ENCODE data around the gene SUSD3. TPM values are rescaled to one million over a fixed set of nuclear protein-coding genes. Genes with fewer than 3 reads are reported as not detected.
"Not testable (repeated sequence)": the region's sequence is repeated elsewhere in the genome, so short reads cannot be mapped to it uniquely, and the experiment has no call there.

Gene SUSD3
- total RNA-seq, 2 experiments from 2014 or later, result 33.9 to 35.6 TPM

DNA sequence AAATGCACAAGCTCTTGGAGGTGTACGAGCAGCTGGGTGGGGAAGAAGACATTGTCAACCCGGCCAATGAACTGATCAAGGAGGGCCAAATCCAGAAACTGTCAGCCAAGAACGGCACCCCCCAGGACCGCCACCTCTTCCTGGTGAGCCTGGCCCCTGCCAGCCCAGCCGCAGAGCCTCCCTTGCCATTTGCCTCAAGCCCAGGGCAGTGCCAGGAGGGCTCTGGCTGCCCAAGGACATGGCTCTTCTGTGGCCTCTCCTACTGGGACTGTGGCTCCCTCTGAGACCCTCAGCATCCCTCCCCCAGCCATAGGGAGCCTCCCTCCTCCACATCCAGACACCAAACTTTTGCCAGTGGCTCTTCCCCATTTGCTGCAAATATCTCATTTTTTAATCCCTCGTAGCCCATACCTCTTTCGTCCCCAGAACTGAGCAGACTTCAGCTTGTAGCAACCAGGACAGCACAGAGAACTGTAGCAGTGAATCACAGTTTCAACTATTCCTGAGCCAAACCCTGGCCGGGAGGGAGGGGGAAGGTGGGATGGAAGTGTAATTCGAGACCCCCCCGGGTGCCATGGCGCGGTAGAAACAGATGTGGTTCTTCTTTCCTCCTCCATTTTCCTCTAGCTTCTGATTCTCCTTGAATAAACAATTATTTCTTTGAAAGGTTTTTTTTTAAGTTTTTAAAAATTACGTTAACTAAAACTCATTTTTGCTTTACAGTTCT lies 44.5 kb upstream of the SUSD3 start:
- Histone ChIP-seq H3K4me3 (ENCODE audit: low read length) (no peak overlapping the region), H3K4me1 (ENCODE audit: insufficient read depth, low read length) (peaks cover 16% of the 10 kb centered on the region), H3K27ac (ENCODE audit: low read depth in 1 of 2, low read length in 2 of 2) (no peak overlapping the region), H3K9me3 (ENCODE audit: control insufficient read depth in 1 of 2, insufficient read depth in 1 of 2, low read length in 2 of 2) (no peaks in the 10 kb centered on the region), H3K27me3 (ENCODE audit: control insufficient read depth in 1 of 2, insufficient read depth in 2 of 2, low read length in 2 of 2) (no peaks in the 10 kb centered on the region), H3K36me3 (ENCODE audit: insufficient read depth, low read length) (peaks cover 91% of the 10 kb centered on the region)
- Mint-ChIP-seq H3K9me3 (no peaks in the 10 kb centered on the region), H3K4me1 (ENCODE audit: low read depth) (peaks cover 14% of the 10 kb centered on the region), H3K27me3 (no peaks in the 10 kb centered on the region), H3K36me3 (ENCODE audit: low read depth) (peaks cover 91% of the 10 kb centered on the region), H3K4me3 (no peak overlapping the region), H3K27ac (peak overlapping the region; percentile 58)
- no peak for ATAC-seq (ENCODE audit: poor library complexity)
- peak in 1 of 14 experiments; percentile 28 for DNase-seq
- intact Hi-C loops (cut with DNase I, micrococcal nuclease), result no loop called here
- no peak for TF ChIP-seq CTCF (IDR thresholded peaks at IDR 0.05)
- ChIA-PET POLR2A (interaction anchor here (0.6 to 4.5 kb wide), 4 partner anchors 11 to 50 kb away, joined by 3 to 23 read pairs (median 18); no protein-coding TSS in a partner anchor), CTCF (interaction anchor here (2.0 kb wide), 1 partner anchor 11 kb away, joined by 7 read pairs; no protein-coding TSS in a partner anchor)

GRCh38 chr9:93015190-93015589 lies 43.3 kb upstream of the SUSD3 start:
- peak overlapping the region; percentile 49 for H3K27ac Mint-ChIP-seq
- ATAC-seq (ENCODE audit: poor library complexity); H3K27me3 Mint-ChIP-seq; DNase-seq; H3K4me3 Mint-ChIP-seq; intact Hi-C loops (cut with DNase I, micrococcal nuclease); H3K9me3 Mint-ChIP-seq; H3K27me3 ChIP-seq (ENCODE audit: control insufficient read depth in 1 of 2, insufficient read depth in 2 of 2, low read length in 2 of 2); H3K9me3 ChIP-seq (ENCODE audit: control insufficient read depth in 1 of 2, insufficient read depth in 1 of 2, low read length in 2 of 2); H3K4me3 ChIP-seq (ENCODE audit: low read length); H3K27ac ChIP-seq (ENCODE audit: low read depth in 1 of 2, low read length in 2 of 2): not testable (repeated sequence)
- POLR2A ChIA-PET, result interaction anchor here (0.7 to 4.5 kb wide), 7 partner anchors 10 to 60 kb away, joined by 3 to 23 read pairs (median 7); no protein-coding TSS in a partner anchor
- CTCF ChIA-PET, result interaction anchor here (1.1 to 2.0 kb wide), 3 partner anchors 10 to 29 kb away, joined by 3 to 7 read pairs (median 4); no protein-coding TSS in a partner anchor
- H3K4me1 Mint-ChIP-seq (ENCODE audit: low read depth), result peaks cover 22% of the 10 kb centered on the region
- peaks cover 92% of the 10 kb centered on the region for H3K36me3 Mint-ChIP-seq (ENCODE audit: low read depth)
- peaks cover 15% of the 10 kb centered on the region for H3K4me1 ChIP-seq (ENCODE audit: insufficient read depth, low read length)
- peaks cover 91% of the 10 kb centered on the region for H3K36me3 ChIP-seq (ENCODE audit: insufficient read depth, low read length)

DNA sequence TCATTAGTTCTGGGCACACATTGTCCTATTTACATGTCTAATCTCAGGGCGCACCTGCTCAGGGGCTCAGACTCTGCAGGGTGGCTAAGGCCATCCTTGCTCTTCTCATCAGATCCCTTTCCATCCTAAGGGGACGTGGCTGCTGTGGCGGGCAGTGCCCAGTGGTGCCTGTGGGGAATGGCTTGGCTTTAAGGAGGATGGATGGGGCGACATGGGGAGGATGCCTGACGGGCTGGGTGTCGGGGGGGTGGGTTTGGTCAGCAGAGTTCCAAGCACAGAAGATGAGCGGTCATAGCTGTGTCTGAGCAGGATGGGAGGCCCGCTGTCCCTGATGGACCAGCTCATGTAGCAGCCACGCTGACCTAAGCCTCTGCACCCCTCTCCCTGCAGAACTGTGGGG lies 40.9 kb upstream of the SUSD3 start:
- Mint-ChIP-seq H3K36me3 (ENCODE audit: low read depth) (peaks cover 97% of the 10 kb centered on the region), H3K9me3 (no peaks in the 10 kb centered on the region)

More for the DNA sequence above, 40.9 kb upstream of the SUSD3 start:
- TF ChIP-seq CTCF (IDR thresholded peaks at IDR 0.05), result no peak
- peak overlapping the region; percentile 99 for H3K27ac Mint-ChIP-seq
- peaks cover 97% of the 10 kb centered on the region for H3K36me3 ChIP-seq (ENCODE audit: insufficient read depth, low read length)
- no peaks in the 10 kb centered on the region for H3K27me3 ChIP-seq (ENCODE audit: control insufficient read depth in 1 of 2, insufficient read depth in 2 of 2, low read length in 2 of 2)
- no peak overlapping the region for H3K4me3 ChIP-seq (ENCODE audit: low read length)
- peaks cover 36% of the 10 kb centered on the region for H3K4me1 Mint-ChIP-seq (ENCODE audit: low read depth)
- intact Hi-C loops (cut with DNase I, micrococcal nuclease), result loop anchor here in 1 of 2 experiments (1.0 kb wide), 1 partner anchor 10 kb away; no protein-coding TSS in a partner anchor
- peaks cover 34% of the 10 kb centered on the region for H3K4me1 ChIP-seq (ENCODE audit: insufficient read depth, low read length)
- ChIA-PET POLR2A (interaction anchor here (1.5 to 1.7 kb wide), 3 partner anchors 11 to 47 kb away, joined by 3 to 8 read pairs (median 7); no protein-coding TSS in a partner anchor), CTCF (interaction anchor here (1.3 to 2.1 kb wide), 2 partner anchors 10 to 49 kb away, joined by 3 to 5 read pairs; no protein-coding TSS in a partner anchor)
- H3K4me3 Mint-ChIP-seq, result peak overlapping the region; percentile 58
- no peaks in the 10 kb centered on the region for H3K9me3 ChIP-seq (ENCODE audit: control insufficient read depth in 1 of 2, insufficient read depth in 1 of 2, low read length in 2 of 2)
- H3K27ac ChIP-seq (ENCODE audit: low read depth in 1 of 2, low read length in 2 of 2), result peak overlapping the region in 1 of 2 donors; percentile 35
- DNase-seq (peak in 1 of 14 experiments; percentile 17), ATAC-seq (ENCODE audit: poor library complexity) (no peak)
- no peaks in the 10 kb centered on the region for H3K27me3 Mint-ChIP-seq

Data from CD4-positive, alpha-beta T cell (primary cell).